WI38 (cell line): Measurements from ENCODE around the gene LOC128125822.
A peak's percentile ranks its signal among the peaks of the same experiment; 100 is the strongest.

Experiments used
- H3K4me3 ChIP-seq: 2 replicates; pipeline ENCODE4 v1.5.1; 2011; ENCODE audit warnings: low read depth, mild to moderate bottlenecking, control low read depth, low read length
- CTCF ChIP-seq: IDR thresholded peaks from 2 replicates; pipeline ENCODE4 v1.5.1; 2012; ENCODE audit warnings: low read depth, mild to moderate bottlenecking, control low read depth, low read length

Gene LOC128125822

GRCh38 chr6:63598049-63599036 is 26.1 kb downstream of the LOC128125822 start:
- peak; percentile 86 for TF ChIP-seq CTCF
- H3K4me3 ChIP-seq = peak overlapping the region; percentile 63

GRCh38 chr6:63599243-63599642 is 27.0 kb downstream of the LOC128125822 start:
- H3K4me3 ChIP-seq = no peak overlapping the region
- TF ChIP-seq CTCF = no peak

- H3K4me3 ChIP-seq = no peak overlapping the region
- no peak for TF ChIP-seq CTCF
These were observed 27.9 kb downstream of the LOC128125822 start for GRCh38 chr6:63600136-63600535.

GRCh38 chr6:63609231-63609630 is 37.0 kb downstream of the LOC128125822 start:
- no peak overlapping the region for H3K4me3 ChIP-seq
- TF ChIP-seq CTCF = no peak

GRCh38 chr6:63610944-63611343 is 38.7 kb downstream of the LOC128125822 start:
- TF ChIP-seq CTCF = no peak
- H3K4me3 ChIP-seq = no peak overlapping the region

- TF ChIP-seq CTCF = no peak
- H3K4me3 ChIP-seq = no peak overlapping the region
These were observed 39.3 kb downstream of the LOC128125822 start for GRCh38 chr6:63611560-63611959.

GRCh38 chr6:63615590-63615989 is 43.3 kb downstream of the LOC128125822 start:
- no peak for TF ChIP-seq CTCF
- H3K4me3 ChIP-seq = no peak overlapping the region
